HG03045 (cell line): Measurements from ENCODE around the gene RNF10.
"Not testable (repeated sequence)": the region's sequence is repeated elsewhere in the genome, so short reads cannot be mapped to it uniquely, and the experiment has no call there.

Experiments used
- ATAC-seq: cut with Tn5 transposase; IDR thresholded peaks from one replicate; pipeline ENCODE4 v1.9.1; 2021; ENCODE audit warnings: mild to moderate bottlenecking, moderate library complexity; ENCODE audit not compliant: unreplicated experiment

The RNF10 gene

DNA sequence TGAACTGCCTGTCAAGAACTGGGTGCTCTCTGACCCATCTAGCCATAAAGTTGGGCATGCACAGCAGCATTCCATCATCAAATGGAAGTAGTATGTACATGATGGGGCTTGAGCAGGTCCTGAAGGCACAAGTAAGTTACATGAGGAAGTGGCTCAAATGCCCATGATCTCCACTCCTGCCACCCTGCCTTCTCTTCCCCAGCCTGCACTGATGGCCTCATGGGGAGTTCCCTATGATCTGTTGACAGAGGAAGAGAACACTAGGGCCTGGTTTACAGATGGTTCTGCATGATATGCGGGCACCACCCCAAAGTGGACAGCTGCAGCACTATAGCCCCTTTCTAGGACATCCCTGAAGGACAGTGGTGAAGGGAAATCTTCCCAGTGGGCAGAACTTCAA, 77.4 kb downstream of the RNF10 start:
- not testable (repeated sequence) for ATAC-seq

- ATAC-seq, result no peak
These were observed 80.7 kb downstream of the RNF10 start for GRCh38 chr12:120614848-120615247.

- ATAC-seq, result not testable (repeated sequence)
These were observed 83.0 kb downstream of the RNF10 start for GRCh38 chr12:120617193-120617592.

DNA sequence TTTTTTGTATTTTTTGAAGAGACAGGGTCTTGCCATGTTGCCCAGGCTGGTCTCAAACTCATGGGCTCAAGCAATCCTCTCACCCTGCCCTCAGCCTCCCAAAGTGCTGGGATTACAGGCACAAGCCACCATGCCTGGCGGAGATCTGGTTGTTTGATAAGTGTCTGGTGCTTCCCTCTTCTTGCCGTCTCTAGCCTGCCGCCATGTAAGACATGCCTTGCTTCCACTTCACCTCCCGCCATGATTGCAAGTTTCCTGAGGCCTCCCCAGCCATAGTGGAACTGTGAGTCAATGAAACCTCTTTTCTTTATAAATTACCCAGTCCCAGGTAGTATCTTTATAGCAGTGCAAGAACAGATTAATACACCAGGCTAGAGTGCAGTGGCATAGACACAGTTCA, 83.6 kb downstream of the RNF10 start:
- ATAC-seq, result not testable (repeated sequence)

GRCh38 chr12:120618954-120619615, 84.9 kb downstream of the RNF10 start:
- ATAC-seq, result no peak

DNA sequence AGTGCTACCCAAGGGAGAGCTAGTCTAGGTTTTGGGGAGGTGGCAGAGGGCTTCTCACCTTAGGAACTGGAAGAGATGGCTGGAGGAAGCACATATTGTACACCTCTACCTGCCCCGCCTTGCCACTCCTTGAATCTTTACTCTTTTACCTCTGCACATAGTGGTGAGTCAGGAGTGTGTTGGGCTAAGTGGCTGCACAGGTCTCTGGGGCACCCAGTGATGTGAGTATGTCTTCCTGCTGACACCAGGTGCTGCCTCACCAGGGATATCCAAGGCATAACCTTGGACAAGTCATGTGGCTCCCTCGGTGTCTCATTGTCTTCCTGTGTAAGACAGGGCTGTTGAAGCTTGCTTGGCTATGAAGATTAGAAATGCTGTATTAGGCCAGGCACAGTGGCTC, 86.5 kb downstream of the RNF10 start:
- ATAC-seq, result no peak

GRCh38 chr12:120625557-120626419, 91.6 kb downstream of the RNF10 start:
- no peak for ATAC-seq
